ENCODE data around the gene SORT1.
"Not testable (repeated sequence)": the region's sequence is repeated elsewhere in the genome, so short reads cannot be mapped to it uniquely, and the experiment has no call there.

The SORT1 gene

DNA sequence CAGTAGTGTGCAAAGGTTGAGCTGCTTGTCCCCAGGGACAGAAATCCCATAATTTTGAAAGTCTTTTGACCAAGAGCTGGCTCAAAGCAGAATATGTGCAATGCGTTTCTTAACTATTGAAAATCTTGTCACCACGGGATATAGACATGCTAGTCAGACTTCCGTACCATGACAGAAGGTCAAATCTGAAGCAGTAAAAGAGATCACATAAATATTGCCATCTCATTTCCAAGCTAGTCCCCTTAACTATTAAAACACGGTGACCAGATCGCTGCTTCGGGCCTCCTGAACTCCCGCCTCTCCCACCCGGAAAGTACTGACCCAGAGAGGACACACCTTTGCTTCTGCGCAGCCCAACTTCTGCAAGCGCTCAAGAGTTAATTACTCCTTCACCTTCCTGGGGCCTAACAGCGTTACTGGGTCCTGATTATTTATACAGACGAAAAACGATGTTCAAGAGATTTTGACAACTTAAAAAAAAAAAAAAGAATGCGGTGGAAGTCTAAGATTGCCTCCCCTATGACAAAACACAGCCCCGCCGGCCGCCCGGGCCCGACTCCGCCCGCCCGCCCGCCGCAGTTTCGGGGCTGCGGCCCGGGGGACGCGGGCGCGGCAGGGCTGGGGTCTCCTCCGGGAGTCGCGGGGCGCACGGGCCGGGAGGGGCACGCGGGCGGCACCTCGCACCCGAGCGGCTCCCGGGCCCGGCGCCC lies 692 bp downstream of the SORT1 start:
- peak; percentile 25 for DNase-seq (ENCODE audit: low spot score)

GRCh38 chr1:109396513-109396839 lies 1.2 kb downstream of the SORT1 start:
- DNase-seq (ENCODE audit: low spot score): no peak

GRCh38 chr1:109395602-109396512 lies 1.9 kb downstream of the SORT1 start:
- no peak for DNase-seq (ENCODE audit: low spot score)

- not testable (repeated sequence) for DNase-seq (ENCODE audit: low spot score)
Observed at GRCh38 chr1:109395282-109395599, 2.5 kb downstream of the SORT1 start.

- no peak for DNase-seq (ENCODE audit: low spot score)
Observed at GRCh38 chr1:109394591-109395281, 3.0 kb downstream of the SORT1 start.

- no peak for DNase-seq (ENCODE audit: low spot score)
Observed at GRCh38 chr1:109393617-109394233, 4.0 kb downstream of the SORT1 start.

- DNase-seq (ENCODE audit: low spot score): no peak
Observed at GRCh38 chr1:109392788-109393616, 4.7 kb downstream of the SORT1 start.

GRCh38 chr1:109392037-109392787 lies 5.5 kb downstream of the SORT1 start:
- DNase-seq (ENCODE audit: low spot score): no peak

GRCh38 chr1:109391626-109392025 lies 6.1 kb downstream of the SORT1 start:
- no peak for DNase-seq (ENCODE audit: low spot score)

DNA sequence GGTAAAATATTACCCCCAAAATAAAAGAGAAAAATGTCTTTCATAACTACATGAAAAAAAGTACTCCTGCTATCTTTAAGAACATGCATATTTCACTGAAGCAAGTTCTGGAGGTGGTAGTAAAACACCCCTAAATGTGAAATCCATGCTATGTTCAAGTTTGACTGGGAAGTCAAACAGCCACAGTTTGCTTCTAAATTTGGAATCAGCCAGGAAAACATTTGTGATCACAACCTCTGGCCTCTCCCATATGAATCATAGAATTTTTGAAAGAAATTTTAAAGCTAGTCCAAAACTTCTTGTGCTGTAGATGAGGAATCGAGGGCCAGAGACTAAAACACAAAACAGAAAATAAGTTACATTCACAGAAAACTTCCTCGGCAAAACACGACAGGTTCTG lies 6.6 kb downstream of the SORT1 start:
- no peak for DNase-seq (ENCODE audit: low spot score)

DNA sequence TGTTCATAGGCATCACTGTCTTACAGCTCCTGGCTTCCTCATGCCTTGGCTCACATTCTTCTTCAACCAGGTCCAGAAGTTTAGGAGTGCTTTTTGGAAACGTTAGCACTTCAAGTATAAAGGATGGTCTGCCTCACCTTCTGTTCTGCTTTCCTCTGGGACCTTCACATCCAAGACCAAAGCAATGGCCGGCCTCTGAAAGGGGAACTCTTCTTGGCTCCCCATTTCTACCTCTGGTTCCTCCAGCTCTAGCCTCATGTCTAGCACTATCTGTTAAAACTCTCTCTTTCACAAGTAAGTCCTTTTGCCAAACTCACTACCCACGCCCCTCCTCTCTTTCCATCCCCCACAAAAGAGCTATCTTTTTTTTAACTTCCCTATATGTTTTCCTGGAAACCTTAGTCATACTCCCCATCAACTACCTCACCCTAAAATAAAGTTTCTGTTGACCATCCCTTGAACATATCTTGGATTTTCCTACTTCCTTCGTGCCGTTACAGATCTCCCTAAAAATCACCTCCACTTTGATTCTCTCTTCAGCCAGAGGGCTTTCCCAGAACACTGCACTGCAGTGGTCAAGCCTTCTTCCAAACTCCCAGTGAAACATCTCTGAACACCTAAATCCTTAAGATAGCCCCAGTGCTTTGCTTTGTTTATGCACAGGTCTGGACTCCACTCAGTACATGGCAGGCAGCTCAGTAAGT lies 7.9 kb downstream of the SORT1 start:
- no peak for DNase-seq (ENCODE audit: low spot score)

DNA sequence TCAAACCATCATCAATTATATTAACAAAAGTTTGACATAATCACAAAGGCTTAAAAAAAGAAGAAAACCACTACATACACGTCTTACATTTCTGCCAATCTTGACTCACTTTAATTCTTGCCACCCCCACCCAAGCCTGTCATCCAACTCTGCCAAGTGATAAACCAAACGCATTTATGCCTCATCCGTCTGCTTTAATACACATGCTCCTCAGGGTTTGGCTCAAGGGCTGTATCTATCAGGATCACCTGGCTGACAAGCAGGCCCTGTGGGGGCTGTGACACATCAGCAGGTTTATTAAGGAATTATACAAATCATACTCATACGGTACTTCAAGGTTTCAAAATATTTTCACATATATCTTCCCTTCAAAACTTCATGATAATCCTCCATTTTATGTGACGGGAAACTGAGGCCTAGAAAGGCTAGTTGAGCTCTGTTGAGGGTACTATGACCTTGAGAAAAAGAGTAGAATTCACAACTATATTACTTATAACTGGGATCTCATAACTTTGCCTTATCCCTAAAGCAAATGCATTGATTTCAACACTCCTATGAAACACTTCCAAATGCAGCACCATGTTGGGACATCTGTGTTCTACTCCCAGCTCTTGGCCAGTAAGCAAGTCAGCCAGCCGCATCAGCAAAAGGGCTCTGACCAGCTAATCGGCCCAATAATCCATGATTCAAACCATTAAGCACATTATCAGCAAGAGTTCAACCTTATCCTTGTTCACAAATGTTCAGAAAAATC lies 8.7 kb downstream of the SORT1 start:
- DNase-seq (ENCODE audit: low spot score): no peak

GRCh38 chr1:109388208-109388711 lies 9.5 kb downstream of the SORT1 start:
- no peak for DNase-seq (ENCODE audit: low spot score)

DNA sequence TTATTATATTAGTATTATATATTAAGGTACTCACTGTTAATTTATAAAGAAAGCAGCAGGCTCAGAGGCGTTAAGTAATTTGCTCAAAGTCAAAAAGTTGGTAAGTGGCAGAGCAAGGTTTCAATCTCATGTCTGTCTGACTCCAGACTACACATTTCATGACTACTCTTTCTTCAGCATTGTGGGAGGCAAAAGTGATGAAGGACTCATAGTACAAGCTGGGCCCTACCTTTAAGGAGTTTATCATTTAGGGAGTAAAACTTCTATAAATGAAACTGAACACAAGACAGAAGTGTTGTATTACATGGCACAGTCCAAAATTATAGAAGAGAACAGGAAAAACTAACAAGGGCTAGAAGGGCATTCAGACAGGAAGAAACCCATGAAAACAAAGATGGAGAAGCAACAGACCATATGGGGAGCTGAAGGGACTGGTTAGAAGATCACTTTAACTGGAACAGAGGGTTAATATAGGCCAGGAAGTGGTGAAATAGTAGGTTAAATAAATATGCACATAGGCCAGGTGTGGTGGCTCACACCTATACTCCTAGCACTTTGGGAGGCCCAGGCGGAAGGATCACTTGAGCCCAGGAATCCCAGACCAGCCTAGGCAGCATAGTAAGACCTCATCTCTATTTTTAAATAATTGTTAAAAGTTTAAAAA lies 11.5 kb downstream of the SORT1 start:
- DNase-seq (ENCODE audit: low spot score): no peak

- no peak for DNase-seq (ENCODE audit: low spot score)
Observed at GRCh38 chr1:109385417-109385816, 12.3 kb downstream of the SORT1 start.

DNA sequence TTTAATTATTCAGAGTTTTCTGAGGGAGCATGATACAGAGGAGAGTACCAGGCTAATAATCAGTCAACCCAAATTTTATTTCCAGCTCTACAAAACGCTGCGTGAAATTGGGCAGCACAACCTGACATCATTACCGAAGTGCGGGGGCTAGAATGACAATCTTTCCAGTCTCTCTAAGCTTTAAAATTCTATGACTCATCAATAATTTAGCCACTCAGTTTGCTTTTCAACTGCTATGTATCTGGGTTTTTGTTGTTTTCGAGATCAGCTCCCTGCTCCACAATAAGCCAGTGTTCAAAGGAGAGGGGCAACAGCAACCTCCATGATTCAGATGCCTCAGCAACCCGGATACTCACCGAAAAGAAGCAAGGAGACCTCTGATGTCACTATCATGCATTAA lies 13.9 kb downstream of the SORT1 start:
- DNase-seq (ENCODE audit: low spot score): no peak

- DNase-seq (ENCODE audit: low spot score): no peak
Observed at GRCh38 chr1:109383087-109383779, 14.5 kb downstream of the SORT1 start.

GRCh38 chr1:109381573-109381972 lies 16.1 kb downstream of the SORT1 start:
- no peak for DNase-seq (ENCODE audit: low spot score)

All from RKO (cell line).